ENCODE data around the gene LRRC74A.
A peak's percentile ranks its signal among the peaks of the same experiment; 100 is the strongest.

The LRRC74A gene

GRCh38 chr14:76836029-76836630 lies 9.9 kb downstream of the LRRC74A start:
- H3K27me3 ChIP-seq (ENCODE audit: insufficient read depth, poor library complexity, severe bottlenecking) = peaks cover 12% of the 10 kb centered on the region
- H3K36me3 ChIP-seq (ENCODE audit: low read depth) = no peaks in the 10 kb centered on the region
- DNase-seq (ENCODE audit: low spot score) (no peak), ATAC-seq (ENCODE audit: low read depth) (no peak)
- no peak for TF ChIP-seq CTCF (IDR thresholded peaks at IDR 0.05; ENCODE audit: poor library complexity, severe bottlenecking)
- H3K27ac ChIP-seq (ENCODE audit: poor library complexity, severe bottlenecking) = no peak overlapping the region
- no peaks in the 10 kb centered on the region for H3K9me3 ChIP-seq (ENCODE audit: severe bottlenecking)
- H3K4me1 ChIP-seq (ENCODE audit: insufficient read depth, poor library complexity, severe bottlenecking) = no peaks in the 10 kb centered on the region
- no peak overlapping the region for H3K4me3 ChIP-seq (ENCODE audit: severe bottlenecking)

DNA sequence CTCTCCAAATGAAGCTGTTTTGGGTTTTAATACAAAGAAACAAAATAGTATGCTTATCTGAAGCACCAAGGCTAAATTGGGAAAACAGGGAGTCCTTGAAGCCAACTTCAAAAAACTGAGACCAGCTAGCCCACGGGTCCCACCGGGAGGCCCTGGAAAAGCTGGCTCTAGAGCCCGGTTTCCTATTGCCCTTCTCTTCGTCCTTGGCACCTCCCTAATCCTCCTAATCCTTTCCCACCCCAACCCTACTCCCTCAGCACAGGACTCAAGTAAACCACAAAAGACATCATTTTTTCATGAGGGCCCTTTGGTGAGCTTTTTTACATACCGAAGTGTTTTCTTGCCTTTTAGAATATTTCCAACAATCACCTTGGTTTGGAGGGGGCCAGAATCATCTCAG lies 11.3 kb downstream of the LRRC74A start:
- ATAC-seq (ENCODE audit: low read depth) (no peak), DNase-seq (ENCODE audit: low spot score) (no peak)
- Histone ChIP-seq H3K27me3 (ENCODE audit: insufficient read depth, poor library complexity, severe bottlenecking) (peaks cover 12% of the 10 kb centered on the region), H3K4me3 (ENCODE audit: severe bottlenecking) (no peak overlapping the region), H3K4me1 (ENCODE audit: insufficient read depth, poor library complexity, severe bottlenecking) (no peaks in the 10 kb centered on the region), H3K9me3 (ENCODE audit: severe bottlenecking) (no peaks in the 10 kb centered on the region), H3K27ac (ENCODE audit: poor library complexity, severe bottlenecking) (no peak overlapping the region), H3K36me3 (ENCODE audit: low read depth) (no peaks in the 10 kb centered on the region)
- no peak for TF ChIP-seq CTCF (IDR thresholded peaks at IDR 0.05; ENCODE audit: poor library complexity, severe bottlenecking)

DNA sequence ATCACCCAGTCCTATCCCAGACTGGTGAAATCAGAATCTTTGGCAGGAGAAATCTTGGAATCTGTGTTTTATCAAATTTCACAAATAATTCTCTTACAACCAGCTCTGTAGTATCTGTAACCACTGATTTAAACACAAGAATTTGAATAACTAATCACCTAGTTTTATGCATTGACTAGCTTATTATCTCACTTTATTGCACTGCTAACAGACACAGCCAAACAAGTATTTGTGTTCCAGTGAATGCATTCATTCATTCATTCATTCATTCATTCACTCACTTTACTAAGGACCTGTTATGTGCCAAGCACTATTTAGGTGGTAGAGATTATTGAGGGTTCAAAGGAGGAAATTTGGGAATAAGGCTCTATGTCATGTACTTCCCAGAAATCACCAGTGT lies 16.2 kb downstream of the LRRC74A start:
- Histone ChIP-seq H3K27ac (ENCODE audit: poor library complexity, severe bottlenecking) (no peak overlapping the region), H3K27me3 (ENCODE audit: insufficient read depth, poor library complexity, severe bottlenecking) (peaks cover 12% of the 10 kb centered on the region), H3K4me1 (ENCODE audit: insufficient read depth, poor library complexity, severe bottlenecking) (no peaks in the 10 kb centered on the region), H3K36me3 (ENCODE audit: low read depth) (no peaks in the 10 kb centered on the region), H3K4me3 (ENCODE audit: severe bottlenecking) (no peak overlapping the region), H3K9me3 (ENCODE audit: severe bottlenecking) (no peaks in the 10 kb centered on the region)
- DNase-seq (ENCODE audit: low spot score) (no peak), ATAC-seq (ENCODE audit: low read depth) (no peak)
- TF ChIP-seq CTCF (IDR thresholded peaks at IDR 0.05; ENCODE audit: poor library complexity, severe bottlenecking) = no peak

DNA sequence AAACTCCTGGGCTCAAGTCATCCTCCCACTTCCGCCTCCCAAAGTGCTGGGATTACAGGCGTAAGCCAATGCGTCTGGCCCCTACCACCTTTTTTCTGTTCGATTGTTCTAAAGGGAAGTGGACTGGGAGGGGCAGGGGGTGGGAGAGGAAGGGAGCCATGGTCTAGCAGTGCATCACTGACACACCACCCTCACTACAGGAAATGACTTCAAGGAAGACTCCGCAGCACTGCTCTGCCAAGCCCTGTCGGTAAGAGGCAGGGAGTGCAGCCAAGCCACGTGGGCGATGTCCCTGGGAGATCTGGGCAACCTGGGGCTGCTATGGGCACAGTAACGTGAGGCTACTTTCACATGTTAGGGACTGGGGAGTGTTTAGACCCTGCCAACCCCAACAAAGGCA lies 18.0 kb downstream of the LRRC74A start:
- DNase-seq (ENCODE audit: low spot score) (no peak), ATAC-seq (ENCODE audit: low read depth) (peak; percentile 87)
- Histone ChIP-seq H3K4me1 (ENCODE audit: insufficient read depth, poor library complexity, severe bottlenecking) (no peaks in the 10 kb centered on the region), H3K27ac (ENCODE audit: poor library complexity, severe bottlenecking) (no peak overlapping the region), H3K36me3 (ENCODE audit: low read depth) (no peaks in the 10 kb centered on the region), H3K27me3 (ENCODE audit: insufficient read depth, poor library complexity, severe bottlenecking) (peaks cover 9% of the 10 kb centered on the region), H3K9me3 (ENCODE audit: severe bottlenecking) (no peaks in the 10 kb centered on the region), H3K4me3 (ENCODE audit: severe bottlenecking) (no peak overlapping the region)
- no peak for TF ChIP-seq CTCF (IDR thresholded peaks at IDR 0.05; ENCODE audit: poor library complexity, severe bottlenecking)

DNA sequence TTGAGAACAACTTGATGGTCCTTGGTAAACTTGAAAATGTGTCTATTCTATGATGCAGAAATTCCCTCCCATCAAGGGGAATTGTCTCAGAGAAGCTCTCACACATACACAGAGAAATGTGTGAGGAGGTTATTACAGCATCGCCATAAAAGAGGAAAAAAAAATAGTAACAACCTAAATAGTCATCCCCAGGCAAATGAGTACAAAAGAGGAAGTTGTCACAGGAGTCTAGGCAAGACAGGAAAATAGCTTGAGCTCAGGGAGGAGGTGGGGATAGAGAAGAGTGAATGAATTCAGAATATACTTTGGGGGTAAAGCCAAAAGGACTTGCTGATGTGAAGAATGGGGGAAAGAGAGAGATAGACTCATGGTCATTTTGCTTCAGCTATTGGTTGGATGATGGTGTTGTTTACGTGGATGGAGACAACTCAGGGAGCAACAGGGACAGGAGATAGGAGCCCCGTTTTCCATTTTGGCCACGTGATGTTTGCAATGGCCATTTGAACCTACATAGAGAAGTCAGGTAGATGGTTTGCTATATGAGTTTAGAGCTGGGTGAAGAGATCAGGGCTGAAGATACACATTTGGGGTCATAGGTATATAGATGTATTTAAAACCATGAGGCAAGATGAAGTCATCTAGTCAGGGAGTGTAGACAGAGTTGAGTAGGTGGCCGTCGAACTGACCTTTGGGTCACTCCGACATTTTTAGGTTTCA lies 20.3 kb downstream of the LRRC74A start:
- ATAC-seq (ENCODE audit: low read depth) (no peak), DNase-seq (ENCODE audit: low spot score) (no peak)
- no peaks in the 10 kb centered on the region for H3K27me3 ChIP-seq (ENCODE audit: insufficient read depth, poor library complexity, severe bottlenecking)
- no peak overlapping the region for H3K27ac ChIP-seq (ENCODE audit: poor library complexity, severe bottlenecking)
- H3K4me1 ChIP-seq (ENCODE audit: insufficient read depth, poor library complexity, severe bottlenecking) = no peaks in the 10 kb centered on the region
- no peaks in the 10 kb centered on the region for H3K9me3 ChIP-seq (ENCODE audit: severe bottlenecking)
- H3K4me3 ChIP-seq (ENCODE audit: severe bottlenecking) = no peak overlapping the region
- TF ChIP-seq CTCF (IDR thresholded peaks at IDR 0.05; ENCODE audit: poor library complexity, severe bottlenecking) = no peak
- H3K36me3 ChIP-seq (ENCODE audit: low read depth) = no peaks in the 10 kb centered on the region

Data from RWPE2 (cell line).